Erythroblast (primary cell): ENCODE results near the gene SH3RF1.

Experiments used
- GATA1 ChIP-seq: IDR thresholded peaks from 2 replicates; pipeline ENCODE4 v1.6.1; 2011; ENCODE audit warnings: low read depth, mild to moderate bottlenecking, control low read depth, low read length, moderate library complexity
- POLR2A ChIP-seq: IDR thresholded peaks from 2 replicates; pipeline ENCODE4 v1.6.1; 2011; ENCODE audit warnings: mild to moderate bottlenecking, low read length

GRCh38 chr4:169313732-169314131 lies 43.0 kb upstream of the SH3RF1 start:
- TF ChIP-seq POLR2A = no peak
- TF ChIP-seq GATA1 = no peak
